Measurements from ENCODE around the gene ARMH4.

GRCh38 chr14:58026219-58026618, 125.8 kb downstream of the ARMH4 start:
- TF ChIP-seq CTCF (IDR thresholded peaks at IDR 0.05) (no peak), POLR2A (IDR thresholded peaks at IDR 0.05) (no peak), POLR2AphosphoS5 (IDR thresholded peaks at IDR 0.05) (no peak)

Data from prostate gland (tissue), 2 donors.